GM23338 (cell line): ENCODE data around the gene DRC7. TPM values are rescaled to one million over a fixed set of nuclear protein-coding genes. Genes with fewer than 3 reads are reported as not detected.

Experiments used
- ATAC-seq: fragments of 200-7000 bp; cut with Tn5 transposase; 3 replicates; pipeline ENCODE4 v1.9.1; 2020
- DNase-seq: peaks from one replicate; pipeline ENCODE4 v3.0.0-alpha.2; 2015; ENCODE audit warnings: low spot score
- H2AFZ ChIP-seq: fragments of 200-600 bp; sonication (generic); 2 replicates; pipeline ENCODE4 v1.8.0; 2016; ENCODE audit warnings: antibody characterized with exemption, mild to moderate bottlenecking, moderate library complexity
- H3F3A ChIP-seq: fragments of 200-600 bp; sonication (generic); replicated peaks from 2 replicates; pipeline ENCODE4 v1.8.0; 2017; ENCODE audit warnings: antibody characterized with exemption, mixed run types, low read depth
- H3K27ac ChIP-seq: fragments of 200-600 bp; sonication (generic); 2 replicates; pipeline ENCODE4 v1.6.1; 2016; ENCODE audit warnings: low read depth
- H3K27me3 ChIP-seq: fragments of 200-600 bp; sonication (generic); 2 replicates; pipeline ENCODE4 v1.8.0; 2016; ENCODE audit warnings: mild to moderate bottlenecking, mixed run types, moderate library complexity; ENCODE audit not compliant: insufficient read depth
- H3K36me3 ChIP-seq: fragments of 200-600 bp; sonication (generic); 2 replicates; pipeline ENCODE4 v1.8.0; 2016; ENCODE audit warnings: mild to moderate bottlenecking; ENCODE audit not compliant: insufficient read depth
- H3K4me1 ChIP-seq: fragments of 200-600 bp; sonication (generic); 2 replicates; pipeline ENCODE4 v1.8.0; 2016; ENCODE audit warnings: mild to moderate bottlenecking, moderate library complexity; ENCODE audit not compliant: insufficient read depth
- H3K4me2 ChIP-seq: fragments of 200-600 bp; sonication (generic); 2 replicates; pipeline ENCODE4 v1.7.1; 2017; ENCODE audit warnings: mixed run types
- H3K4me3 ChIP-seq: fragments of 200-600 bp; sonication (generic); 2 replicates; pipeline ENCODE4 v1.6.1; 2016; ENCODE audit warnings: mixed run types
- H3K79me2 ChIP-seq: fragments of 200-600 bp; sonication (generic); replicated peaks from 2 replicates; pipeline ENCODE4 v1.8.0; 2017; ENCODE audit warnings: mild to moderate bottlenecking; ENCODE audit not compliant: insufficient read depth
- H3K9me2 ChIP-seq: fragments of 200-600 bp; sonication (generic); 2 replicates; pipeline ENCODE4 v1.8.0; 2017; ENCODE audit not compliant: insufficient read depth
- H4K20me1 ChIP-seq: fragments of 200-600 bp; sonication (generic); replicated peaks from 2 replicates; pipeline ENCODE4 v1.8.0; 2017; ENCODE audit warnings: mild to moderate bottlenecking; ENCODE audit not compliant: insufficient read depth
- H3K27ac Mint-ChIP-seq: 2 replicates; pipeline ENCODE4 v1.8.0; 2020; ENCODE audit warnings: inconsistent platforms, mild to moderate bottlenecking, moderate library complexity, mixed read lengths
- H3K27me3 Mint-ChIP-seq: 3 replicates; pipeline ENCODE4 v1.8.0; 2022; ENCODE audit warnings: low read depth, mild to moderate bottlenecking, moderate library complexity, mixed read lengths, inconsistent platforms; ENCODE audit not compliant: insufficient read depth, poor library complexity
- H3K36me3 Mint-ChIP-seq: 3 replicates; pipeline ENCODE4 v1.8.0; 2021; ENCODE audit warnings: low read depth, mild to moderate bottlenecking, inconsistent platforms, moderate library complexity, mixed read lengths
- H3K4me1 Mint-ChIP-seq: 3 replicates; pipeline ENCODE4 v1.8.0; 2020; ENCODE audit warnings: mild to moderate bottlenecking, inconsistent platforms, mixed read lengths
- H3K4me3 Mint-ChIP-seq: 3 replicates; pipeline ENCODE4 v1.8.0; 2021; ENCODE audit warnings: moderate library complexity, mild to moderate bottlenecking, inconsistent platforms, mixed read lengths
- H3K9me3 Mint-ChIP-seq: 3 replicates; pipeline ENCODE4 v1.8.0; 2020; ENCODE audit warnings: moderate library complexity, mild to moderate bottlenecking, inconsistent platforms, mixed read lengths
- CREB1 ChIP-seq: fragments of 250-450 bp; sonication (Bioruptor Pico); IDR thresholded peaks from 2 replicates; pipeline ENCODE4 v1.5.0; 2020; ENCODE audit warnings: low read depth, mild to moderate bottlenecking, moderate library complexity
- EZH2 ChIP-seq: fragments of 200-600 bp; sonication (generic); IDR thresholded peaks from one replicate; pipeline ENCODE4 v1.8.0; 2017; ENCODE audit warnings: antibody characterized with exemption, mild to moderate bottlenecking, low read depth; ENCODE audit not compliant: unreplicated experiment
- EZH2phosphoT487 ChIP-seq: fragments of 200-600 bp; sonication (generic); IDR thresholded peaks from one replicate; pipeline ENCODE4 v1.8.1; 2018; ENCODE audit warnings: antibody characterized with exemption; ENCODE audit not compliant: unreplicated experiment
- JUNB ChIP-seq: IDR thresholded peaks from one replicate; pipeline ENCODE4 v1.6.1; 2016; ENCODE audit warnings: antibody characterized with exemption; ENCODE audit not compliant: unreplicated experiment
- NANOG ChIP-seq: IDR thresholded peaks from 2 replicates; pipeline ENCODE4 v1.6.1; 2016; ENCODE audit warnings: antibody characterized with exemption, borderline replicate concordance
- POLR2AphosphoS5 ChIP-seq: IDR thresholded peaks from 2 replicates; pipeline ENCODE4 v1.6.1; 2016; ENCODE audit warnings: antibody characterized with exemption, low read depth
- STAT1 ChIP-seq: IDR thresholded peaks from one replicate; pipeline ENCODE4 v1.6.1; 2016; ENCODE audit warnings: antibody characterized with exemption; ENCODE audit not compliant: unreplicated experiment
- ZNF114 ChIP-seq: fragments of 250-450 bp; sonication (Bioruptor Pico); IDR thresholded peaks from 2 replicates; pipeline ENCODE4 v1.5.0; 2020; ENCODE audit warnings: mild to moderate bottlenecking, moderate library complexity
- ZNF331 ChIP-seq: fragments of 250-450 bp; sonication (Bioruptor Pico); IDR thresholded peaks from 2 replicates; pipeline ENCODE4 v1.5.0; 2020; ENCODE audit warnings: low read depth, mild to moderate bottlenecking, moderate library complexity
- polyA plus RNA-seq: library from polyadenylated mRNA; unstranded; fragments of >200 nt; fragmentation: Nextera tagmentation; extraction: Ambion mirVana; gene quantifications from 2 replicates; pipeline ENCODE4 v1.2.1, GENCODE V29; 2016
- total RNA-seq: library from RNA; depleted of rRNA; stranded (reverse); fragments of >200 nt; shearing (Covaris generic); gene quantifications from 2 replicates; pipeline ENCODE4 v1.2.3, GENCODE V29; 2014
- TF ChIP-seq, protein P1 (sequence below), 2 experiments: fragments of 200-600 bp in 1 of 2; sonication (generic) in 1 of 2; conservative IDR thresholded peaks; 2 replicates each; pipeline versions ENCODE4 v1.5.1 to v1.6.1; 2016 to 2017; ENCODE audit warnings: antibody characterized with exemption in 2 of 2, low read depth in 2 of 2, mild to moderate bottlenecking in 2 of 2, moderate library complexity in 1 of 2
- TF ChIP-seq, protein P2 (sequence below): IDR thresholded peaks from 2 replicates; pipeline ENCODE4 v1.6.1; 2016; ENCODE audit warnings: antibody characterized with exemption
- TF ChIP-seq, protein P3 (sequence below): IDR thresholded peaks from one replicate; pipeline ENCODE4 v1.6.1; 2018; ENCODE audit warnings: antibody characterized with exemption; ENCODE audit not compliant: unreplicated experiment
- TF ChIP-seq, protein P4 (sequence below): fragments of 250-450 bp; sonication (Bioruptor Pico); IDR thresholded peaks from 2 replicates; pipeline ENCODE4 v1.5.0; 2020; ENCODE audit warnings: mild to moderate bottlenecking, moderate library complexity

Gene DRC7
- total and polyA plus RNA-seq, 2 experiments from 2014 or later = not detected

DNA sequence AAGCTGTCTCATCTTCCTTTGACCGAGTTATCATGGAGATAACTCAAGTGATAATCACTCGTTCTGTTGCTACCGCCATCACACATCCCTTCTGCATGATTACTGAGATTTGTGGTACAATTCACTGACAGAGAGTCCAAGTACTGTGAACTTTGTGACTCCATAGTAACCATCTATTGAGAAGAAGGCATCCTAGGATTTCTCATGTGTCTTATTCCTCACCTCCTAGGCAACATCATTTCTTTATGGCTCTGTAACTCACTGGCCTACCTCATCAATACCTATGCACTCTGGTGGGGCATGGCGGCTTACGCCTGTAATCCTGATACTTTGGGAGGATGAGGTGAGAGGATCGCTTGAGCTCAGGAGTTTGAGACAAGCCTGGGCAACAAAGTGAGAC lies 19.4 kb downstream of the DRC7 start:
- H4K20me1 ChIP-seq = no peaks in the 10 kb centered on the region
- DNase-seq = no peak
- no peaks in the 10 kb centered on the region for H3K4me1 ChIP-seq
- H3K36me3 ChIP-seq = no peaks in the 10 kb centered on the region
- Mint-ChIP-seq H3K9me3 (no peaks in the 10 kb centered on the region), H3K36me3 (no peaks in the 10 kb centered on the region), H3K27ac (no peak overlapping the region), H3K4me1 (no peaks in the 10 kb centered on the region), H3K27me3 (peaks cover 5% of the 10 kb centered on the region), H3K4me3 (no peak overlapping the region)
- no peaks in the 10 kb centered on the region for H3K27me3 ChIP-seq
- no peak for ATAC-seq
- no peak overlapping the region for H3K4me2 ChIP-seq
- TF ChIP-seq, protein P1, sequence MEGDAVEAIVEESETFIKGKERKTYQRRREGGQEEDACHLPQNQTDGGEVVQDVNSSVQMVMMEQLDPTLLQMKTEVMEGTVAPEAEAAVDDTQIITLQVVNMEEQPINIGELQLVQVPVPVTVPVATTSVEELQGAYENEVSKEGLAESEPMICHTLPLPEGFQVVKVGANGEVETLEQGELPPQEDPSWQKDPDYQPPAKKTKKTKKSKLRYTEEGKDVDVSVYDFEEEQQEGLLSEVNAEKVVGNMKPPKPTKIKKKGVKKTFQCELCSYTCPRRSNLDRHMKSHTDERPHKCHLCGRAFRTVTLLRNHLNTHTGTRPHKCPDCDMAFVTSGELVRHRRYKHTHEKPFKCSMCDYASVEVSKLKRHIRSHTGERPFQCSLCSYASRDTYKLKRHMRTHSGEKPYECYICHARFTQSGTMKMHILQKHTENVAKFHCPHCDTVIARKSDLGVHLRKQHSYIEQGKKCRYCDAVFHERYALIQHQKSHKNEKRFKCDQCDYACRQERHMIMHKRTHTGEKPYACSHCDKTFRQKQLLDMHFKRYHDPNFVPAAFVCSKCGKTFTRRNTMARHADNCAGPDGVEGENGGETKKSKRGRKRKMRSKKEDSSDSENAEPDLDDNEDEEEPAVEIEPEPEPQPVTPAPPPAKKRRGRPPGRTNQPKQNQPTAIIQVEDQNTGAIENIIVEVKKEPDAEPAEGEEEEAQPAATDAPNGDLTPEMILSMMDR (conservative IDR thresholded peaks at IDR 0.05; ENCODE audit: low read depth in 2 of 2) = no peak
- TF ChIP-seq JUNB (no peak), ZNF331 (no peak), EZH2phosphoT487 (no peak), POLR2AphosphoS5 (no peak), ZNF114 (CRISPR knock-in tag) (no peak), EZH2 (no peak), STAT1 (no peak), NANOG (no peak), CREB1 (CRISPR knock-in tag) (no peak)
- TF ChIP-seq, protein P2, sequence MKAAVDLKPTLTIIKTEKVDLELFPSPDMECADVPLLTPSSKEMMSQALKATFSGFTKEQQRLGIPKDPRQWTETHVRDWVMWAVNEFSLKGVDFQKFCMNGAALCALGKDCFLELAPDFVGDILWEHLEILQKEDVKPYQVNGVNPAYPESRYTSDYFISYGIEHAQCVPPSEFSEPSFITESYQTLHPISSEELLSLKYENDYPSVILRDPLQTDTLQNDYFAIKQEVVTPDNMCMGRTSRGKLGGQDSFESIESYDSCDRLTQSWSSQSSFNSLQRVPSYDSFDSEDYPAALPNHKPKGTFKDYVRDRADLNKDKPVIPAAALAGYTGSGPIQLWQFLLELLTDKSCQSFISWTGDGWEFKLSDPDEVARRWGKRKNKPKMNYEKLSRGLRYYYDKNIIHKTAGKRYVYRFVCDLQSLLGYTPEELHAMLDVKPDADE = no peak
- TF ChIP-seq, protein P3, sequence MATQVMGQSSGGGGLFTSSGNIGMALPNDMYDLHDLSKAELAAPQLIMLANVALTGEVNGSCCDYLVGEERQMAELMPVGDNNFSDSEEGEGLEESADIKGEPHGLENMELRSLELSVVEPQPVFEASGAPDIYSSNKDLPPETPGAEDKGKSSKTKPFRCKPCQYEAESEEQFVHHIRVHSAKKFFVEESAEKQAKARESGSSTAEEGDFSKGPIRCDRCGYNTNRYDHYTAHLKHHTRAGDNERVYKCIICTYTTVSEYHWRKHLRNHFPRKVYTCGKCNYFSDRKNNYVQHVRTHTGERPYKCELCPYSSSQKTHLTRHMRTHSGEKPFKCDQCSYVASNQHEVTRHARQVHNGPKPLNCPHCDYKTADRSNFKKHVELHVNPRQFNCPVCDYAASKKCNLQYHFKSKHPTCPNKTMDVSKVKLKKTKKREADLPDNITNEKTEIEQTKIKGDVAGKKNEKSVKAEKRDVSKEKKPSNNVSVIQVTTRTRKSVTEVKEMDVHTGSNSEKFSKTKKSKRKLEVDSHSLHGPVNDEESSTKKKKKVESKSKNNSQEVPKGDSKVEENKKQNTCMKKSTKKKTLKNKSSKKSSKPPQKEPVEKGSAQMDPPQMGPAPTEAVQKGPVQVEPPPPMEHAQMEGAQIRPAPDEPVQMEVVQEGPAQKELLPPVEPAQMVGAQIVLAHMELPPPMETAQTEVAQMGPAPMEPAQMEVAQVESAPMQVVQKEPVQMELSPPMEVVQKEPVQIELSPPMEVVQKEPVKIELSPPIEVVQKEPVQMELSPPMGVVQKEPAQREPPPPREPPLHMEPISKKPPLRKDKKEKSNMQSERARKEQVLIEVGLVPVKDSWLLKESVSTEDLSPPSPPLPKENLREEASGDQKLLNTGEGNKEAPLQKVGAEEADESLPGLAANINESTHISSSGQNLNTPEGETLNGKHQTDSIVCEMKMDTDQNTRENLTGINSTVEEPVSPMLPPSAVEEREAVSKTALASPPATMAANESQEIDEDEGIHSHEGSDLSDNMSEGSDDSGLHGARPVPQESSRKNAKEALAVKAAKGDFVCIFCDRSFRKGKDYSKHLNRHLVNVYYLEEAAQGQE = no peak
- TF ChIP-seq, protein P4, sequence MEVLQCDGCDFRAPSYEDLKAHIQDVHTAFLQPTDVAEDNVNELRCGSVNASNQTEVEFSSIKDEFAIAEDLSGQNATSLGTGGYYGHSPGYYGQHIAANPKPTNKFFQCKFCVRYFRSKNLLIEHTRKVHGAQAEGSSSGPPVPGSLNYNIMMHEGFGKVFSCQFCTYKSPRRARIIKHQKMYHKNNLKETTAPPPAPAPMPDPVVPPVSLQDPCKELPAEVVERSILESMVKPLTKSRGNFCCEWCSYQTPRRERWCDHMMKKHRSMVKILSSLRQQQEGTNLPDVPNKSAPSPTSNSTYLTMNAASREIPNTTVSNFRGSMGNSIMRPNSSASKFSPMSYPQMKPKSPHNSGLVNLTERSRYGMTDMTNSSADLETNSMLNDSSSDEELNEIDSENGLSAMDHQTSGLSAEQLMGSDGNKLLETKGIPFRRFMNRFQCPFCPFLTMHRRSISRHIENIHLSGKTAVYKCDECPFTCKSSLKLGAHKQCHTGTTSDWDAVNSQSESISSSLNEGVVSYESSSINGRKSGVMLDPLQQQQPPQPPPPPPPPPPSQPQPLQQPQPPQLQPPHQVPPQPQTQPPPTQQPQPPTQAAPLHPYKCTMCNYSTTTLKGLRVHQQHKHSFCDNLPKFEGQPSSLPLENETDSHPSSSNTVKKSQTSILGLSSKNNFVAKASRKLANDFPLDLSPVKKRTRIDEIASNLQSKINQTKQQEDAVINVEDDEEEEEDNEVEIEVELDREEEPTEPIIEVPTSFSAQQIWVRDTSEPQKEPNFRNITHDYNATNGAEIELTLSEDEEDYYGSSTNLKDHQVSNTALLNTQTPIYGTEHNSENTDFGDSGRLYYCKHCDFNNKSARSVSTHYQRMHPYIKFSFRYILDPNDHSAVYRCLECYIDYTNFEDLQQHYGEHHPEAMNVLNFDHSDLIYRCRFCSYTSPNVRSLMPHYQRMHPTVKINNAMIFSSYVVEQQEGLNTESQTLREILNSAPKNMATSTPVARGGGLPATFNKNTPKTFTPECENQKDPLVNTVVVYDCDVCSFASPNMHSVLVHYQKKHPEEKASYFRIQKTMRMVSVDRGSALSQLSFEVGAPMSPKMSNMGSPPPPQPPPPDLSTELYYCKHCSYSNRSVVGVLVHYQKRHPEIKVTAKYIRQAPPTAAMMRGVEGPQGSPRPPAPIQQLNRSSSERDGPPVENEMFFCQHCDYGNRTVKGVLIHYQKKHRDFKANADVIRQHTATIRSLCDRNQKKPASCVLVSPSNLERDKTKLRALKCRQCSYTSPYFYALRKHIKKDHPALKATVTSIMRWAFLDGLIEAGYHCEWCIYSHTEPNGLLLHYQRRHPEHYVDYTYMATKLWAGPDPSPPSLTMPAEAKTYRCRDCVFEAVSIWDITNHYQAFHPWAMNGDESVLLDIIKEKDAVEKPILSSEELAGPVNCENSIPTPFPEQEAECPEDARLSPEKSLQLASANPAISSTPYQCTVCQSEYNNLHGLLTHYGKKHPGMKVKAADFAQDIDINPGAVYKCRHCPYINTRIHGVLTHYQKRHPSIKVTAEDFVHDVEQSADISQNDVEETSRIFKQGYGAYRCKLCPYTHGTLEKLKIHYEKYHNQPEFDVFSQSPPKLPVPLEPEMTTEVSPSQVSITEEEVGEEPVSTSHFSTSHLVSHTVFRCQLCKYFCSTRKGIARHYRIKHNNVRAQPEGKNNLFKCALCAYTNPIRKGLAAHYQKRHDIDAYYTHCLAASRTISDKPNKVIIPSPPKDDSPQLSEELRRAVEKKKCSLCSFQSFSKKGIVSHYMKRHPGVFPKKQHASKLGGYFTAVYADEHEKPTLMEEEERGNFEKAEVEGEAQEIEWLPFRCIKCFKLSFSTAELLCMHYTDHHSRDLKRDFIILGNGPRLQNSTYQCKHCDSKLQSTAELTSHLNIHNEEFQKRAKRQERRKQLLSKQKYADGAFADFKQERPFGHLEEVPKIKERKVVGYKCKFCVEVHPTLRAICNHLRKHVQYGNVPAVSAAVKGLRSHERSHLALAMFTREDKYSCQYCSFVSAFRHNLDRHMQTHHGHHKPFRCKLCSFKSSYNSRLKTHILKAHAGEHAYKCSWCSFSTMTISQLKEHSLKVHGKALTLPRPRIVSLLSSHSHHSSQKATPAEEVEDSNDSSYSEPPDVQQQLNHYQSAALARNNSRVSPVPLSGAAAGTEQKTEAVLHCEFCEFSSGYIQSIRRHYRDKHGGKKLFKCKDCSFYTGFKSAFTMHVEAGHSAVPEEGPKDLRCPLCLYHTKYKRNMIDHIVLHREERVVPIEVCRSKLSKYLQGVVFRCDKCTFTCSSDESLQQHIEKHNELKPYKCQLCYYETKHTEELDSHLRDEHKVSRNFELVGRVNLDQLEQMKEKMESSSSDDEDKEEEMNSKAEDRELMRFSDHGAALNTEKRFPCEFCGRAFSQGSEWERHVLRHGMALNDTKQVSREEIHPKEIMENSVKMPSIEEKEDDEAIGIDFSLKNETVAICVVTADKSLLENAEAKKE (CRISPR knock-in tag) = no peak
- H3K9me2 ChIP-seq = no peaks in the 10 kb centered on the region
- H3K4me3 ChIP-seq = no peak overlapping the region
- no peaks in the 10 kb centered on the region for H3F3A ChIP-seq
- no peak overlapping the region for H3K27ac ChIP-seq
- no peaks in the 10 kb centered on the region for H3K79me2 ChIP-seq
- H2AFZ ChIP-seq = no peak overlapping the region
